Calu3 (cell line): ENCODE results near the gene KCNQ4. TPM values are rescaled to one million over a fixed set of nuclear protein-coding genes. Genes with fewer than 3 reads are reported as not detected.

Experiments
- BruUV-seq: library from RNA; stranded (reverse); fragments of 400-500 nt; replicated peaks from 2 replicates; lab custom pipeline; 2021; lab: Mats Ljungman, UMichigan
- CTCF ChIA-PET: fragments of 300-600 bp; sonication (Branson Sonifier 250); formaldehyde crosslinking; loops from one replicate; lab custom pipeline; 2022; ENCODE audit warnings: antibody characterized with exemption; lab: Charles Lee
- DNase-seq: peaks from one replicate; pipeline ENCODE4 v3.0.0; 2022
- H3K27ac Mint-ChIP-seq: one replicate; pipeline ENCODE4 v1.8.0; 2022; ENCODE audit warnings: mixed read lengths; ENCODE audit not compliant: unreplicated experiment
- H3K27me3 Mint-ChIP-seq: one replicate; pipeline ENCODE4 v1.8.0; 2022; ENCODE audit warnings: mixed read lengths; ENCODE audit not compliant: unreplicated experiment
- H3K36me3 Mint-ChIP-seq: one replicate; pipeline ENCODE4 v1.8.0; 2022; ENCODE audit warnings: mild to moderate bottlenecking, moderate library complexity, mixed read lengths; ENCODE audit not compliant: insufficient read depth, unreplicated experiment
- H3K4me1 Mint-ChIP-seq: one replicate; pipeline ENCODE4 v1.8.0; 2022; ENCODE audit warnings: mild to moderate bottlenecking, low read depth, mixed read lengths; ENCODE audit not compliant: unreplicated experiment
- H3K4me3 Mint-ChIP-seq: one replicate; pipeline ENCODE4 v1.8.0; 2022; ENCODE audit warnings: mild to moderate bottlenecking, low read depth, moderate library complexity, mixed read lengths; ENCODE audit not compliant: unreplicated experiment
- H3K9me3 Mint-ChIP-seq: one replicate; pipeline ENCODE4 v1.8.0; 2022; ENCODE audit warnings: low read depth, mixed read lengths; ENCODE audit not compliant: unreplicated experiment
- intact Hi-C: fragments of 100-400 bp; cut with micrococcal nuclease; formaldehyde crosslinking; loops from one replicate; pipeline ENCODE4 v1.10.0; 2022; ENCODE audit not compliant: unreplicated experiment
- total RNA-seq: library from RNA; stranded (reverse); gene quantifications from 2 replicates; pipeline ENCODE4 v1.2.3, GENCODE V29; 2022
- TF ChIP-seq, protein P1 (sequence below): fragments of 200-600 bp; IDR thresholded peaks from one replicate; pipeline ENCODE4 v1.8.0; 2022; ENCODE audit warnings: antibody characterized with exemption; ENCODE audit not compliant: unreplicated experiment

KCNQ4 gene
- total RNA-seq, 1 experiment from 2014 or later = 0.92 TPM

DNA sequence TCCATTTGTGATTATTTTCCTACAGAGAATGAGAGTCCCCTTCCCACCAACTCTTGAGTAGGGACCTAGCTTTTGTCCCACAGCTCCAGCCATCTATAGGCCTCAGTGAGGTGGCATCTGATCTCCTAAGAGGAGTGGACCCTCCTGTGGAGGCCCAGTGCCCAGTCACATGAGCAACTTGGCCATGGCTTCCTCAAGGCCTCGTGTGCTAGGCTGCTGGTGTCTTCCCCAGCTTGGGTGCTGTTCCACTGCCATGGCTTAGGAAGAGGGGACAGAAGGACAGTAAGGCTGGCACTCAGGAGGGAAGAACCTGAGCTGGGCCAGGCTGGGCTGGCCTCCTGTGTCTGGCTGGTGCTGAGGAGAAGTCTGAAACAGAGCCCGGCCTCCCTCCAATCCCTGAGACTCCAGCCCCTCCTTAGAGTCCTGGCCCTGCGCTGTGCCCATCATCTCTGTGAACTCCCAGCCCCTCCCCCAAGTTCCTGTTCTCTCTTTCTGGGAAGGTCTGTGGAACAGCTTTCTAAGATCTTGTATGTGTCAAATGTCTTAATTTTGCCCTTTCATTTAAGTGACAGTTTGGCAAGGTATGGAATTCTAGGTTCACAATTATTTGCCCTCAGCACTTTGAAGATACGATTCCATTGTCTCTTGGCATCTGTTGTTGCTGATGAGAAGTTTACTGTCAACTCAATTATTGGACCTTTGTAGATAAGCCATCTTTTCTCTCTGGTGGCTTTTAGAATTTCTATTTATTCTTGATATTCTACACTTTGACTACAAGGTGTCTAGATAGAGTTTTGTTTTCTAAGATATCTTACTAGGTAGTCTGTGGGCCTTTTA lies 7.1 kb upstream of the KCNQ4 start:
- CTCF ChIA-PET = no interaction called here
- intact Hi-C loops = loop anchor here (10.0 kb wide), 1 partner anchor 68 kb away; no protein-coding TSS in a partner anchor
- Mint-ChIP-seq H3K4me1 (peaks cover 15% of the 10 kb centered on the region), H3K27ac (no peak overlapping the region), H3K9me3 (peaks cover 2% of the 10 kb centered on the region), H3K4me3 (no peak overlapping the region), H3K27me3 (no peaks in the 10 kb centered on the region), H3K36me3 (no peaks in the 10 kb centered on the region)
- no peak for DNase-seq
- BruUV-seq = no TSS peak
- TF ChIP-seq, protein P1, sequence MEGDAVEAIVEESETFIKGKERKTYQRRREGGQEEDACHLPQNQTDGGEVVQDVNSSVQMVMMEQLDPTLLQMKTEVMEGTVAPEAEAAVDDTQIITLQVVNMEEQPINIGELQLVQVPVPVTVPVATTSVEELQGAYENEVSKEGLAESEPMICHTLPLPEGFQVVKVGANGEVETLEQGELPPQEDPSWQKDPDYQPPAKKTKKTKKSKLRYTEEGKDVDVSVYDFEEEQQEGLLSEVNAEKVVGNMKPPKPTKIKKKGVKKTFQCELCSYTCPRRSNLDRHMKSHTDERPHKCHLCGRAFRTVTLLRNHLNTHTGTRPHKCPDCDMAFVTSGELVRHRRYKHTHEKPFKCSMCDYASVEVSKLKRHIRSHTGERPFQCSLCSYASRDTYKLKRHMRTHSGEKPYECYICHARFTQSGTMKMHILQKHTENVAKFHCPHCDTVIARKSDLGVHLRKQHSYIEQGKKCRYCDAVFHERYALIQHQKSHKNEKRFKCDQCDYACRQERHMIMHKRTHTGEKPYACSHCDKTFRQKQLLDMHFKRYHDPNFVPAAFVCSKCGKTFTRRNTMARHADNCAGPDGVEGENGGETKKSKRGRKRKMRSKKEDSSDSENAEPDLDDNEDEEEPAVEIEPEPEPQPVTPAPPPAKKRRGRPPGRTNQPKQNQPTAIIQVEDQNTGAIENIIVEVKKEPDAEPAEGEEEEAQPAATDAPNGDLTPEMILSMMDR = no peak

DNA sequence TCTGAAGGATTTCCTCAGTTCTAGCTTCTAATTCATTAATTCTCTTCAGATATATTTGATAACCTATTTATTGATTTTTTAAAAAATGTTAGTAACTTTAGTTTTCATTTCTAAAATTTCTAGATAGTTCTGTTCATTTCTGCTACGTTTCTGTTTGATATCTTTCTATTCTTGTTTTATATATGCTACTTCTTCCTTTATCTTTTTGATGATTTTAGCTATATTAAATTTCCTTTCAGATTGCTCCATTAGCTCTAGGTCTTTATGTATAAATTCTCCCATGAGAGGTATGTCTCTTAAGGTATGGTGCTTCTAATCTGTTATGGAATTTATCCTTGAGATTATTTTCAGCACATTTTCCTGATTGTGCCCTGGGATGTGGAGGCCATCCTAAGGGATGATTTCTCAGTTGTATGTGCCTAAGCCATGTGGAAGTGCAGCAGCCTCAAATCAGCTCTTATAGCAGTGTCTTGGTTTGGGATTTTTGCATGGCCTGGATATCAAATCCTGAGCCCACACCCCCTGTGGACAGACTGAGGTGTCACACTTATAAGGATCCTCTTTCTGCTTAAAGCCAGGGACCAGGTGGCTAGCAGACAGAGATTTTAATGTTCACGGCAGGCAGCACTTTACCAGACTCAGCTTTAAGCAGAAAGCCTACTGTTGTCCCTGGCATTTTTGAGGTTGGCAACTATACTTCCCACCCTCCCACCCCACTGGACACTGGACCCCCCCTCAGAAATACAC lies 6.2 kb upstream of the KCNQ4 start:
- Mint-ChIP-seq H3K4me1 (peaks cover 24% of the 10 kb centered on the region), H3K36me3 (no peaks in the 10 kb centered on the region), H3K9me3 (peaks cover 2% of the 10 kb centered on the region), H3K4me3 (no peak overlapping the region), H3K27me3 (peaks cover 7% of the 10 kb centered on the region), H3K27ac (no peak overlapping the region)
- CTCF ChIA-PET = no interaction called here
- DNase-seq = no peak
- BruUV-seq = no TSS peak
- TF ChIP-seq, protein P1 = no peak
- intact Hi-C loops = loop anchor here (10.0 kb wide), 1 partner anchor 67 kb away; no protein-coding TSS in a partner anchor

DNA sequence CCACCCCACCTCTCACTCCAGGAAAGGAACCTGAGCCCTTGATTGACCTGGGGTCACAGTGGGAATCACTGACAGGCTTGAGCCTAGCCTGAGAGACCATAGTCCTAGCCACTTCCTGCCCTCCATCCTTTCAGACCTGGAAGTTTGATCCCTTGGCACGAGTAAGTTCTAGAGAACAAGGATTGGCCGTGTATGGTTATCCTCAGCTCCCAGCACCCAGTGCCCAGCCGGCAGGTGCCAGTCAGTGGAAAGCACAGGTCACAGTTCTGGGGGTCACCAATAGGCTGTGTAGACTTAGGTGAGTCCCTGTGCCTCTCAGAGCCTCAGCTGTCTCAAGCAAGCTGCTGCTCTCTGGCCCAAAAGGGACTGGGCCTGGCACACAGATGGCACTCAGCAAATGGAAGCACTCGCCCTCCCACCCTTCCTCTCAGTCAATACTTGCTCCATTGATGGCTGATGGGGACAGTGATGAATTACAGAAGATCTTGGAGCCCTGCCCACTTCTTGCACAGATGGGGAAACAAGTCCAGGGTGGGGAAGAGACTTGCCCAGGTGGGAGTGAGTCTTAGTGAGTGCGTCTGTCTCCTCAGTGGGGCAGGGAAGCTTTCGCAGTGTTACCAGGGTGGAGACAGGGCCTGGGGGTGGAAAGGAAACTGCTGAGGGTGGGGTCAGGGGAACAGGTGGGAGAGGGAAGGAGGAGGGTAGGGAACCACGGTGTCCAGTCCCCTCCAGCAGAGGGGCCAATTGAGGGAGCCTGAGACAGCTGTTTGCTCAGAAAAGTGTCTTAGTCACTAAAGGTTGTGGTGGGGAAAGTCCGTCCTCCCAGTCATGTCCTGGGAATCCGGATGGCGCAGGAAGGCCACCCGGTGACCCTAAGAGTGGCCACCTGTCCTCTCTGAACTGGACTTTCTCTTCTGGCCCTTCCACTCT lies 2.6 kb upstream of the KCNQ4 start:
- DNase-seq = no peak
- BruUV-seq = no TSS peak
- H3K4me3 Mint-ChIP-seq = no peak overlapping the region
- CTCF ChIA-PET = no interaction called here
- peaks cover 2% of the 10 kb centered on the region for H3K9me3 Mint-ChIP-seq
- intact Hi-C loops = no loop called here
- H3K4me1 Mint-ChIP-seq = peaks cover 35% of the 10 kb centered on the region
- H3K27ac Mint-ChIP-seq = peak overlapping the region; percentile 18
- H3K36me3 Mint-ChIP-seq = peaks cover 20% of the 10 kb centered on the region
- TF ChIP-seq, protein P1 = no peak
- H3K27me3 Mint-ChIP-seq = peaks cover 39% of the 10 kb centered on the region

DNA sequence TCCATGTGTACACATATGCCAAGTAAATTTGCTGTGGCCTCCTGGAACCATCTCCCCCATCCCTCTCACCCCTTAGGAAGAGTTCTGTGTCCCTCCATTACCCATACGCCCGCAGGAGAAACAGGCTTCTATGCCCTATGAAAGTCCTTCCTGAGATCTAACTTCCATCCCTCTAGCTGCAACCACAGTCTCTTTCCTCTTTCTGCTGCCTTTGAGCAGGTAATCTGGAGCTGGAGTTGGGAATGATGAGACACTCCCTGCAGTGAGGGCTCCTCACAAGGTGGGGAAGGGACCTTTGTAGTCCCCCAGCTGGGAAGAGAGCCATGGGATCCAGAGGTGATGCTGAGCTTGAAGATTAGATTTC lies 2.0 kb upstream of the KCNQ4 start:
- Mint-ChIP-seq H3K27me3 (peaks cover 39% of the 10 kb centered on the region), H3K4me3 (no peak overlapping the region), H3K27ac (peak overlapping the region; percentile 18), H3K9me3 (peaks cover 2% of the 10 kb centered on the region), H3K4me1 (peaks cover 35% of the 10 kb centered on the region), H3K36me3 (peaks cover 20% of the 10 kb centered on the region)
- TF ChIP-seq, protein P1 = no peak
- BruUV-seq = no TSS peak
- intact Hi-C loops = no loop called here
- CTCF ChIA-PET = no interaction called here
- DNase-seq = no peak
